Esophagus squamous epithelium (tissue), 4 donors: Measurements from ENCODE around the gene FGF14.

Source experiments
- POLR2A ChIP-seq, 4 donors: fragments of 450-650 bp; IDR thresholded peaks; one replicate each; pipeline ENCODE4 v1.6.1; 2017; ENCODE audit warnings: antibody characterized with exemption in 4 of 4, mild to moderate bottlenecking in 4 of 4, moderate library complexity in 3 of 4
- TF ChIP-seq, protein P1 (sequence below), 6 experiments: fragments of 450-650 bp in 4 of 6; fragments of 200-600 bp in 2 of 6; sonication (generic) in 2 of 6; IDR thresholded peaks; one replicate each; pipeline ENCODE4 v1.5.1; 2016 to 2019; ENCODE audit warnings: antibody characterized with exemption in 6 of 6, mild to moderate bottlenecking in 4 of 6, moderate library complexity in 4 of 6

DNA sequence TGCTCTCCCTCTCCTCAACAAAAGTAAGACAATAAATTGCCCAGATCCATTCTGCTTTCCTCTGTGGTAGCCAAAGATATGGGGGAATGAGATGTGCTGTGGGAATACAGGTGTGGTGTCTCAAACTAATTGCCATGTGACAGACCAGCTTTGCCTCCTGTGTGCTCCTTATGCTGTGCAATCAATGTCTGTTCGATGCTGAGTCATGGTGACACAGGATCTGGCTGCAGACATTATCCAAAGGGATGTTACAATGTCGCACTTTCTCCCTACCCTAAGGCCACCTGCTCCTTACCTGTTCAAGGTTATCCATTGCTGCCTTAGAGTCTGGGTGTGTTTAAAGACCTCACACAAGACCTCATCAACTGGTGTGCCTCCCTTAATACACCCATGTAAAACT lies 32.5 kb downstream of the FGF14 start:
- TF ChIP-seq, protein P1, sequence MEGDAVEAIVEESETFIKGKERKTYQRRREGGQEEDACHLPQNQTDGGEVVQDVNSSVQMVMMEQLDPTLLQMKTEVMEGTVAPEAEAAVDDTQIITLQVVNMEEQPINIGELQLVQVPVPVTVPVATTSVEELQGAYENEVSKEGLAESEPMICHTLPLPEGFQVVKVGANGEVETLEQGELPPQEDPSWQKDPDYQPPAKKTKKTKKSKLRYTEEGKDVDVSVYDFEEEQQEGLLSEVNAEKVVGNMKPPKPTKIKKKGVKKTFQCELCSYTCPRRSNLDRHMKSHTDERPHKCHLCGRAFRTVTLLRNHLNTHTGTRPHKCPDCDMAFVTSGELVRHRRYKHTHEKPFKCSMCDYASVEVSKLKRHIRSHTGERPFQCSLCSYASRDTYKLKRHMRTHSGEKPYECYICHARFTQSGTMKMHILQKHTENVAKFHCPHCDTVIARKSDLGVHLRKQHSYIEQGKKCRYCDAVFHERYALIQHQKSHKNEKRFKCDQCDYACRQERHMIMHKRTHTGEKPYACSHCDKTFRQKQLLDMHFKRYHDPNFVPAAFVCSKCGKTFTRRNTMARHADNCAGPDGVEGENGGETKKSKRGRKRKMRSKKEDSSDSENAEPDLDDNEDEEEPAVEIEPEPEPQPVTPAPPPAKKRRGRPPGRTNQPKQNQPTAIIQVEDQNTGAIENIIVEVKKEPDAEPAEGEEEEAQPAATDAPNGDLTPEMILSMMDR (IDR thresholded peaks at IDR 0.05): no peak
- TF ChIP-seq POLR2A (IDR thresholded peaks at IDR 0.05): no peak
